Measurements from ENCODE around the gene SH2B2. TPM values are rescaled to one million over a fixed set of nuclear protein-coding genes. Genes with fewer than 3 reads are reported as not detected.

Gene SH2B2
- total RNA-seq, 1 donor from 2014 or later, result 11.6 TPM

- H3K4me1 Mint-ChIP-seq (ENCODE audit: low read depth, unreplicated experiment), result peaks cover 4% of the 10 kb centered on the region
- no peaks in the 10 kb centered on the region for H3K9me3 Mint-ChIP-seq (ENCODE audit: unreplicated experiment)
- DNase-seq, result no peak
- peaks cover 2% of the 10 kb centered on the region for H3K27me3 Mint-ChIP-seq (ENCODE audit: unreplicated experiment)
- H3K27ac Mint-ChIP-seq (ENCODE audit: unreplicated experiment), result no peak overlapping the region
- no peak overlapping the region for H3K4me3 Mint-ChIP-seq (ENCODE audit: unreplicated experiment)
- TF ChIP-seq, protein P1, sequence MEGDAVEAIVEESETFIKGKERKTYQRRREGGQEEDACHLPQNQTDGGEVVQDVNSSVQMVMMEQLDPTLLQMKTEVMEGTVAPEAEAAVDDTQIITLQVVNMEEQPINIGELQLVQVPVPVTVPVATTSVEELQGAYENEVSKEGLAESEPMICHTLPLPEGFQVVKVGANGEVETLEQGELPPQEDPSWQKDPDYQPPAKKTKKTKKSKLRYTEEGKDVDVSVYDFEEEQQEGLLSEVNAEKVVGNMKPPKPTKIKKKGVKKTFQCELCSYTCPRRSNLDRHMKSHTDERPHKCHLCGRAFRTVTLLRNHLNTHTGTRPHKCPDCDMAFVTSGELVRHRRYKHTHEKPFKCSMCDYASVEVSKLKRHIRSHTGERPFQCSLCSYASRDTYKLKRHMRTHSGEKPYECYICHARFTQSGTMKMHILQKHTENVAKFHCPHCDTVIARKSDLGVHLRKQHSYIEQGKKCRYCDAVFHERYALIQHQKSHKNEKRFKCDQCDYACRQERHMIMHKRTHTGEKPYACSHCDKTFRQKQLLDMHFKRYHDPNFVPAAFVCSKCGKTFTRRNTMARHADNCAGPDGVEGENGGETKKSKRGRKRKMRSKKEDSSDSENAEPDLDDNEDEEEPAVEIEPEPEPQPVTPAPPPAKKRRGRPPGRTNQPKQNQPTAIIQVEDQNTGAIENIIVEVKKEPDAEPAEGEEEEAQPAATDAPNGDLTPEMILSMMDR (IDR thresholded peaks at IDR 0.05; ENCODE audit: partially characterized antibody, unreplicated experiment), result no peak
- no peaks in the 10 kb centered on the region for H3K36me3 Mint-ChIP-seq (ENCODE audit: unreplicated experiment)
Observed at GRCh38 chr7:102313997-102314780, 27.5 kb downstream of the SH2B2 start.

GRCh38 chr7:102317231-102318059 is 30.8 kb downstream of the SH2B2 start:
- no peak overlapping the region for H3K27ac Mint-ChIP-seq (ENCODE audit: unreplicated experiment)
- peaks cover 7% of the 10 kb centered on the region for H3K27me3 Mint-ChIP-seq (ENCODE audit: unreplicated experiment)
- H3K36me3 Mint-ChIP-seq (ENCODE audit: unreplicated experiment), result no peaks in the 10 kb centered on the region
- no peak overlapping the region for H3K4me3 Mint-ChIP-seq (ENCODE audit: unreplicated experiment)
- peaks cover 2% of the 10 kb centered on the region for H3K9me3 Mint-ChIP-seq (ENCODE audit: unreplicated experiment)
- no peak for DNase-seq
- peaks cover 1% of the 10 kb centered on the region for H3K4me1 Mint-ChIP-seq (ENCODE audit: low read depth, unreplicated experiment)
- TF ChIP-seq, protein P1 (IDR thresholded peaks at IDR 0.05; ENCODE audit: partially characterized antibody, unreplicated experiment), result no peak

DNA sequence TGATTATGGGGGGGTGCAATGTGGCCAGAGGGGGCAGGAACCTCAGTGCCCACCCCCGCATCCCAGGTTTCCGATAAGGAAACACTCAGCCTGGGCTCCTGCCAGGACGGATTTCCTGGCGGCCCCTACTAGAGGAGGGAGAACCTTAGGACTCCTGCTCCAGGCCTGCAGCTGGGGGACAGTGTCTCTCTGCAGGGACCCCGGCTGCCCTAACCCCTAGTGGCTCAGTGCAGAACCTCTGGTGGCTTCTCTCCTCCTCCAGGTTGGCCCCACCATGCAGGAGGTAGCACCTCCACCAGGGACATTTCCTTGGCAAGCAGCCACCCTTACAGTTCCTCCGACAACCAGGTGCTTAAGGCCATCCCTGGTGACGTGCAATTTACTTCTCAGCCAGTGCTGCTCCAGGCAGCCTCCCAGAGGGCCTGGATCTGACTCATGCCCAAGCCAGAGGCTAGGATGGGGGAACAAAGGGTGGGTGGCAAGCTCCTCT is 31.9 kb downstream of the SH2B2 start:
- Mint-ChIP-seq H3K4me1 (ENCODE audit: low read depth, unreplicated experiment) (peaks cover 1% of the 10 kb centered on the region), H3K9me3 (ENCODE audit: unreplicated experiment) (peaks cover 2% of the 10 kb centered on the region), H3K36me3 (ENCODE audit: unreplicated experiment) (no peaks in the 10 kb centered on the region), H3K27me3 (ENCODE audit: unreplicated experiment) (peaks cover 9% of the 10 kb centered on the region), H3K4me3 (ENCODE audit: unreplicated experiment) (no peak overlapping the region), H3K27ac (ENCODE audit: unreplicated experiment) (no peak overlapping the region)
- no peak for DNase-seq
- TF ChIP-seq, protein P1 (IDR thresholded peaks at IDR 0.05; ENCODE audit: partially characterized antibody, unreplicated experiment), result no peak

GRCh38 chr7:102319671-102320070 is 33.0 kb downstream of the SH2B2 start:
- DNase-seq, result no peak
- Mint-ChIP-seq H3K36me3 (ENCODE audit: unreplicated experiment) (no peaks in the 10 kb centered on the region), H3K9me3 (ENCODE audit: unreplicated experiment) (peaks cover 2% of the 10 kb centered on the region), H3K27ac (ENCODE audit: unreplicated experiment) (no peak overlapping the region), H3K27me3 (ENCODE audit: unreplicated experiment) (peaks cover 12% of the 10 kb centered on the region), H3K4me3 (ENCODE audit: unreplicated experiment) (no peak overlapping the region), H3K4me1 (ENCODE audit: low read depth, unreplicated experiment) (peaks cover 1% of the 10 kb centered on the region)
- TF ChIP-seq, protein P1 (IDR thresholded peaks at IDR 0.05; ENCODE audit: partially characterized antibody, unreplicated experiment), result no peak
